Activated gamma-delta T cell treated with Interleukin-2 at 50 U/mL for 16 hours (primary cell): ENCODE measurements around the gene DPP9.

Experiments
- DNase-seq: peaks from one replicate; pipeline ENCODE4 v3.0.0-alpha.2; 2020

DPP9 gene

DNA sequence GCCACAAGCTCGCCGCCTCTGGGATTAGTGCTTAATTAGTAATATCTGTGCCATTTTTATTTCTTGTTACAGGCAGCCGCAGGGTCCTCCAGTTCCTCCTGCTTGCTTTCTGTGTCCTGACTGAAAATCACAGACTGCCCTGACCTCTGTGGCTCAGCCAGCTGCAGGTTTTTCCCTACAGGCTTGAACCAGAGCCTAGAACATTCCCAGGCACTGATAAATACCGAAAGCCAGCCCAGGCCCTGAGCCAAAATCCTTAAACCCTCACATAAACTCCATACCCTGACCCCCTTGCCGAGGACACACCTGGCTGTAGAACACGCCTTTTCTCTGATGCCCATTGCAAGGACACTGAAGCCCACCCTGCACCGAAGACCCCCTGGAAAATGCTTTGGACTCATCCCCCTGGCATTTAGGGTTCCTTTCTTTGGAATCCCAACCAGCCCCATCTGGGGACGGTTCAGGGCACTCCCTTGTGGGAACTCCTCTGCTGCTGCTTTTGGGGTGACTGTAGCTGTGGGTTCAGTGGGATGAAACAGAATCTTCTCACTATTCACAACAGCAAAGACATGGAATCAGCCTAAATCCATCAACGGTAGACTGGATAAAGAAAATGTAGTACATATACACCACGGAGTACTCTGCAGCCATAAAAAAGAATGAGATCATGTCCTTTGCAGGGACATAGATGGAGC is 15.5 kb downstream of the DPP9 start:
- DNase-seq = no peak

DNA sequence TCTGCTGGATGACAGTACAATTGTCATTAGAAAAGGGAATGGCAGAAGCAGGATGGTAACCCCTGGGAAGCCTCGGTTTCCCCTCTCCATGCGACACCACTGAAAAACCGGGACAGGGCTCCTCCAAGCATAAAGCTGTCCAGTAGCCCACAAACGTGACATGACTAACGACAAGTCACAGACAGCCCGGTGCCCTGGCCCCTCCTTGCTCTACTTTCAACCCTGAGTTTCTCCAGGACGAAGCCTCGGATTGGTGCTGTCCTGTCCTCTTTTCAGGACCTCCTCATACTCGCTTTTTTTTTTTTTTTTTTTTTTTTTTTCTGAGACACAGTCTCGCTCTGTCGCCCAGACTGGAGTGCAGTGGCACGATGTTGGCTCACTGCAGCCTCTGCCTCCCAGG is 16.3 kb downstream of the DPP9 start:
- no peak for DNase-seq

DNA sequence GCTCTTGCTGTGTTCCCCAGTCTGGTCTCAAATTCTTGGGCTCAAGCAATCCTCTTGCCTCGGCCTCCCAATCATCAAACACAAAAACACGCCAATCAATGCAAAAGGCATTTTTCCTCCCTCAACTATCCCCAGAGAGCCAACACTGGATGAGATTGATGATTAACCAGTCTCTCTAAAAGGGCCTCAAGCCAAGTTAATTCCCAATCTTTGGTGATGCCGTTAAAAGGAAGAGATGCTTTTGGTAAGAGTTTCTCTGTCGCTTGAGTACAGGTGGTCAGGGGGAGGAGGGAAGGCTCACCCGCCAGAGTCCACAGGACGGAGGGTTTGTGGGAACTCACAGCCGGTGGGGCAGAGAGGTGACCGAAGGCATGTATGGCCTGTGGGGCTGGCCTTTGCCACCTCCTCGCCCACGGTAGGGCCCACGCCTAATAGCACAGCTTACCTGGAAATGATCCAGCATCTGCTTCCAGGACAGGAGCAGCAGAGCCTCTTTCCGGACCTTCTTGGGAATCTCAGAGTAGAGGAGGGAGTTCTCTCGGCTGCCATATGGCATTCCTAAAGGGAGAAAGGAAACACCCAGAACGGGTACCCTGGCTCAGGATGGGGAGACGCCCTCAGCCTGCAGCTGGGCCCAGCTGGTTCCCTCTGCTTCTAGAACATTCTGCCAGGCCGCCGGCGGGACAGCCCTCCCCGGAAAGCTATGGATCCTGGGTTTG is 18.1 kb downstream of the DPP9 start:
- DNase-seq = no peak

DNA sequence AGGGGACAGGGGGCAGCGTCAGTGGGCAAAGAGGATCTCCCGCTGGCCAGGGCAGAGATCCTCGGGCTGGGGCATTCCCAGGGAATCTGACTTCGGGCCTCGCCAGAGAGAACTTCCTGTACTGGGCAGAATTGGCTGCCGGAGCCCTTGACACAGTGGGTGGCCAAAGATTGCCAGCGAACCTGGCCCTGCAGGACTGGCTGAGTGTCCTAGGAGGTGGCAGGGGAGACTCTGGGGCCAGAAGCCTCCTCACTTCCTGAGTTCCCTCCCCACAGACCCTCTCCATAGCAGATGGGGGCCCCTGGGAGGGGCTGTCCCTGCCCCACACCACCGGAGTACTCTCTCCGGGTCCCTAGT is 19.3 kb downstream of the DPP9 start:
- no peak for DNase-seq

DNA sequence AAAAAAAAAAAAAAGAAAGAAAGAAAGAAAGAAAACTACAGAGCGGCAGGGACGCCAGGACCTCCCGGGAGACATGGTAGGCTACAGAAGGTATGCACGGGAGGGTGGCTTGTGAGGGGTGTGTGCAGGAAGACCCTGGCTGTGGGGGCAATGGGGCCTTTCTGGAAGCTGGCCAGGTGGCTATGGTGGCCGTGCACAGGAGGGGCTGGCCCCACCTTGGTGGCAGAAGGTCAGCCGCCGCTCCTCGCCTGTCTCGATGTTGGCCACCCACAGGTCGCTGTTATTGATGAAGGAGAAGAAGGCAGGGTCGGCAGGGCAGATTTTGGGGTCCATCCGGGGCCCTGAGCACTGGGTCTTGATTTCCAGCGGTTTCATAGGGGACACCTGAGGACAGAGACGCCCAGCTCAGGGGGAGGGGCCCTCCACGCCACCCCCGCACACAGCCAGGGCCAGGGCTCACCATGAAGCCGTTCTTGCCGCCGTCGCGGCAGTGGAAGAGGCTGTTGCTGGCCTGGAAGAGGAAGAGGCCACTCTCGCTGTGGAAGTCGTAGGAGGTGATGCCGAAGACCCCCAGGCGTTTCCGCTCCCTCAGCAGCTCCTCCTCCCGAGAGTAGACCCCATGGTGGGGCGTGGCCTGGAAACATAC is 19.8 kb downstream of the DPP9 start:
- no peak for DNase-seq

DNA sequence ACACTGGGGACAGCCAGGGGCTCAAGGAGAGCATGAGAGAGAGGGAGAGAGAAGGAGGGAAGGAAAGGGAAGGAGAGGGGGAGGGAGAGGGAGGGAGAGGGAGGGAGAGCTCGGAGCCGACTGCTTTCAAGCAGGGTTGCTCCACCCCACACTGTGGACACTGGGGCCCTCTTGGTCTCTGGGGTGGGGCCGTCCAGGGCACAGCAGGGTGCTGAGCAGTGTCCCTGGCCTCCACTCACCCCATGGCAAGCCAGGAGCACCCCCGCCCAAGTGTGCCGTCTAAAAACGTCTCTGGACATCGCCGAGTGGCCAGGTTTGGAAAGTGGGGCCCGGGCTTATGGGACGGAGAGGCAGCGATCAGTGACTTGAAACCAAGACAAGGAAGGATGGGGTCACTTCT is 20.9 kb downstream of the DPP9 start:
- DNase-seq = no peak

DNA sequence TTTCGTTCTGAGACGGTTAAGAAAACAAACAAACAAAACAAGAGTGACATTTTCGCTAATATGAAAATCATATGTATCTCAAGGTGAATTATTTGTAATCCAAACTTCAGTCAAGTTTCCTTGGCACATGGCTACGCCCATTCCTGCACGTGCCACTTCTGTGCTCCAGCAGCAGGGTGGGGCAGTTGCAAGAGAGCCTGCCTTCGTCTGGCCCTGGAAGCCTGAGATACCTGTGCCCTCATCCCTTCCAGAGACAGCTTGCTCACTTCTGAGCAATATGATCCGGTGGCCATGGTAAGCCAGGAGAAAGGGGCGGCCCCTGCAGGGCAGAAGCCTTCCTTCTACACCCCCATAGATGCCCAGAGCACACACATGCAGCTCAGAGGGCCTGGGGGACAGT is 22.1 kb downstream of the DPP9 start:
- DNase-seq = no peak

DNA sequence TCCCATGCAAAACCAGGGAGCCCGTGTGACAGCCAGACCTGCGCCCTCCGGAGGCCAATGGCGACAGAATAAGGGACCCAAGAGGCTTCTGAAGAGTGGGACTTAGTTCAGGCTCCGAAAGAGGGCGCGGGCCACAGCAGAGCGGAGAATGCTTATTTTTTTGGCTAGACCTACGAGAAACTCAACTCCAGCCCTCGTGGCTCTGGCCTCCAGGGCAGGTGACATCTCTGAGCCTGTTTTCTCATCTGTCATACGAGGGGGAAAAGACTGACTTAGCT is 23.0 kb downstream of the DPP9 start:
- no peak for DNase-seq

DNA sequence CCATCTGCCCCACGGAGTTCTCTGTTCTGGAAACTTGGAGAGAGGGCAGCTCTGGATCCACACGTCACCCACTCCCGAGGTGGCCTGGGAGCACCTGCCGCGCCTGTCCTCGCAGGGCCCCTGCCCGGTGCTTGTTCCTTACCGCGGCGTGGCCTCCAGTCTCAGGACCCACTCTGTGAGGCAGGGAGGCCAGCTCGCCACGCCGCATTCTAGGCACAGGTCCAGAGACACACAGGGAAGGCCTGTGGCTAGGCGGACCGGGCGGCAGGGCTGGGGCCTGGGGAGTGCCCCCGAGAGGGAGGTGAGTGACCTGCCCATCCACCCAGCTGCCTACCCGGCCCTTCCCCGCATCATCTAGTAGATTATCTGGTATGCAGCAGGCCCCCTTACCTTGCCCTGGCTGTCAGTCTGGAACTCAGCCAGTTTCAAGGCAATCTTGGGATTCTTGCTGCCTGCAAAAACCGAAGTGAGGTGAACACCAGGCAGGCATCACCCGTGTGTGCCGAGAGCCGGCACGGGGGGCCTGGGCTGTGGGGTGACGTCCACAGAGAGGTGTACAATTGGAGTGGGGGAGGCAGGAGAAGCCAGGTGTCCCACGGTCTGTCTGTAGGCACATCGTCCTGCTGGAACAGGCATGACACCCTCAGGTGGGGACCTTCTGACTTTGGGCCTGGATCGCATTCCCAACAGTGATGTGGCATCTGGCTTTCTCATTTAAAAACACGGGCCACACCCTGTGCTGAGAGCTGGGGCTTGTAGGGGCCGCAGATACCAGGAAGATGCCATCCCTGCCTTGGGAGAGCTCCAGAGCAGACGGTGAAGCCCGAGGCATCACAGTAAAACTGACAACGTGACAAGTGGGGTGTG is 23.6 kb downstream of the DPP9 start:
- no peak for DNase-seq

DNA sequence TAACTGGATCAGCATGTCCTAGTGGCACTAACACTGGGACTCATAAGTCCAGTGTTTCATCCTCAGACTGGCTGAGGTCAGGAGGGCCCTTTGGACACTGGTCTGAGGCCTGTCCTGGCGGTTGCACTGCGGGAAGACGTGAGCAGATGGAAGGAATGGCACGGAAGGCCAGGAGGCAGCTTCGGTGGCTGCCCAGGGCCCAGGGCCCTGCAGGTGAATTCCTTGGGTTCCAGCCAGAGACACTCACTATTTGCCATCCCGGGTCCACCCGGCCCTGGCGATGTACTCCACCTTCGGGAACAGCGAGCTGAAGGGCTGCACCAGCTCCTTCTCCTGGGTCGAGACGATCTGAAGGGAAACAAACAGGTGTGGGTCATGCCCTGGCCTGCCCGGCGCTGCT is 26.3 kb downstream of the DPP9 start:
- DNase-seq = no peak

DNA sequence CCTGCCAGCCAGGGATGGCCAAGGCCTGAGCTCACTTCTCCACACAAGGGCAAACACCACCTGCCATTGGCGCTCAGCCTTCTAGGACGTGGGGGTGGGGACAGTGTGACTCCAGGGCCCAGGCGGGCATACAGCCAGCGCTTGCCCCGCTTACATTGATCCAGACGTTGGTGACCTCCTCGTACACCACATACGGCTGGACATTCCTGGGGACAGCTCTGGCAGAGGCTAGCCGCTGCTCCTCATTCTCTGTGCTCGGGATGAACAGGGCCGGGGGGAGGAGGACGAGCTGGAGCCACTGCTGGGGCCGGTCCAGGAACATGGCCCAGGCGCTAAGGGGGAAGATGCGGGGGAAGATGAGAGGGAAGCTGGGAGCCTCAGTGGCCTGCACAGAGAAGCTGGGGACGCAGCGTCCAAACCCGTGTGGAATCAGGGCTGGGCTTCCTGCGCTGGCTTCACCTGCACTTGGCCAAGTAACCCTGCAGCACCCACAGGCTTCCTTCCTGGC is 28.4 kb downstream of the DPP9 start:
- no peak for DNase-seq

DNA sequence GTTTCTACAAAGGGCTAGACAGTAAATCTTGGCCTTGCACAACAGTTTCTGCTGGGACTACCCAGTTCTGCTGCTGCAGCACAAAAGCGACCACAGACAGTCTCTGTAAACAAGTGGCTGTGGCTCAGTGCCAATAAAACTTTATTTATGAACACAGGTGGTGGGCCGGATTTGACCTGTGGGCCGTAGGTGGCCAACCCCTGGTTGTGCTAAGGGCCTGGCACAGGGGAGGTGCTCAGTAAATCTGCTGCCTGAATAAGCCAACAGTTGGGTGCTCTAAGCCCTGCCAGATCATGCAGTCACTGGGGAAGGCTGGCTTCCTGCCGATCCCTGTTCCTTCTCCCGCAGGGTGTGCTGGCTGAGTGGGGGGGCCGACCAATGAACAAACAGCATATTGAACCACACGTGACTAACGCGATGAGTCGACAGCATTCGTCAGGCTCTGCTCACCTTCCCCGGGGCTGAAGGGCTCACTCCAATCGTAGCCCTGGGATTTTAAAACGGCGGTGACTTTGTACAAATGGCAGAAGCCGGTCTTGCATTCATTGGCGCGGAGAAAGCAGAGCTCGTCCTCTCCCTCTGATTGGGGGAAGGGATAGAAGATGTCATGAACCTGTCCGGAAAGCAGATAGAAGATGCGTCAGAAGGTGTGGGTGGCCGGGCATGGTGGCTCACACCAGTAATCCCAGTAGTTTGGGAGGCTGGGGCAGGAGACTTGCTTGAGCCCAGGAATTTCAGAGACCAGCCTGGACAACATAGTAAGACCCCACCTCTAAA is 29.2 kb downstream of the DPP9 start:
- DNase-seq = no peak

DNA sequence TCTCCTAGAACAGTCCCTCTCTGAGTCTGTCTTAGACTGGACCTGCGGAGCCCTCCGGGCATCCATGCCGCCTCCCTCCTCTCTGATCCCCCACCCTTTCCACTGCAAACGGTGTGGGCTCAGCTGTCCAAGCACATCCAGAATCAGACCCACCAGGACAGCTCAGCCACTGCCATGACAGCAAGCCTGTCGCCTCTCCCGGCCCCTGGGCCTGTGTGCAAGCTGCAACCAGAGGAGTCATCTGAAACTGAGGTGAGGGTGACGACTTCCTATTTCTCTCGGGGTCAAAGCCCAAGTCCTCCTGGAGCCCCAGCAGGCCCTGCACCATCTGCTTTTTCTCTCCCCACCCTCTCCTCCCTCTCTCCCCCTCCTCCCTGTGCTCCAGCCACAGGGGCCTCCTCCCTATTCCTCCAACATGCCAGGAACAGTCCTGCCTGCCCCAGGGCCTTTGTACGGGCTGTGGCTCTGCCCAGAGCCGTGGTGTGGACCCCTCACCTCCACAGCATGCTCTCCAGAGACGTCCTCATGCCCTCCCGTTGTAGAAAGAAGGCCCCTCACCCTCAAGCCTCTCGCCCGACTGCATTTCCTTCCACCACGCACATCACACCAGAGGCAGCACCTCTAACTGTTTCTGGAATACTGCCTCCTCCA is 30.0 kb downstream of the DPP9 start:
- DNase-seq = no peak

DNA sequence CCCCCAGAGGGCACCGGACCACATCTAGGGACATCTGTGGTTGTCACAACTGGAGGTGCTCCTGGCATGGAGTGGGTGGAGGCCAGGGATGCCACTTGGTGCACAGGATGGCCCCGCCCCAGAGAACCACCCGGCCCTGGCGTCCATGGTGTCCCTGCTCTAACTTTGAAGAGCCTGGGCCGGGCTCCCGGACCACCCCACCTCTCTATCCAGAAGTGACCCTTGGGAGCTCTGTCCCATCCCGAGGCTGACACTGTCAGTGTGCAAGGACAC is 30.6 kb downstream of the DPP9 start:
- no peak for DNase-seq

DNA sequence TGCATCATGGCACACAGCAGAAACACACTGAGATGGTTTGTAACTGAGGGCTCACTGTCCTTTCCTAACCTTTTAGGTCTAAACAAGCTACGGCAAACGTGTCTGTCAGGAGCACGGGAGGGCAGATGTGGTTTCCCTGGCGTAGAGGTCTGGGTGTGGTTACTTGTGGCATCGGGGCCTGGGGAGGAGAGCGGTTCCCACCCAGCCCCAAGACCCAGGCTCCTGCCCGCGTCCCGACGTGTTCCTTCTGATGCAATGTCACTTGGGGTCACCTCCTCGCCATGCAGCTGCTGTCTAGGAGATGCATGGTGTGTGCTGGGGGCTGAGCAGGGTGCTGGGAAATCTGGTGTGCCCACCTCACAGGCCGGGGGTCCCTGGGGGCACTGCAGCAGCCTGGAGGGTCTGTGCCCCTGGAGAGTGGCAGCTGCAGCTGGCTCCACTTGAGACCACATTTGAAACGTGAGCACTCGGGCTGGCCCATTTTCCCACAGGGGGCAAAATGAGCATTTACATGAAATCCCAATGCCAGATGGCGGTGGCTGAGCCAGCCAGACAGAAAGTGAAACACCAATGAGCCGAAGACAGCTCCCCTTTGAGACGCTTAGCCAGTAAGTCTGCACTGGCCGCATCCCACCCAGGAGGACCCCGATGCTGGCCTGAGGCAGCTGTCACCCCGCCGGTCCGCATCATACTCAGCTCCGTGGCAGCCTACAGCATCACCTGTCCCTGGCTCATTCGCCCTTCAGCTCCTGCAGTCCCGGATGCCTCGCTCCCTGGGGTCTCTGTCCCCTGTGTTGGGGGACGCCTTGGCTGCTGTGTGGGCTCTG is 31.2 kb downstream of the DPP9 start:
- DNase-seq = no peak

DNA sequence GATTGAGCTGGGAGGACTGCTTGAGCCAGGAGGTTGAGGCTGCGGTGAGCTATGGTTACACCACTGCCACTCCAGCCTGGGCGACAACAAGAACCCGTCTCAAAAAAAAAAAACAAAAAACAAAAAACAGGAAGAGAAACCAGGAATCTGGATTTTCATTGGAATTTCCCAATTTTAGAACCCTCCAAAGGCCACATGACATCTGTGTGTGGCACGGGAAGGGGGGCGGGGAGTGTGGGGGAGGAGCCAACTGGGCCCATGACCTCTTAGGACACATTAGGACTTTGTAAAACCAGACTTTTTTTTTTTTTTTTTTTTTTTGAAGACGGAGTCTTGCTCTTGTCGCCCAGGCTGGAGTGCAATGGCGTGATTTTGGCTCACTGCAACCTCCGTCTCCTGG is 32.3 kb downstream of the DPP9 start:
- DNase-seq = no peak

DNA sequence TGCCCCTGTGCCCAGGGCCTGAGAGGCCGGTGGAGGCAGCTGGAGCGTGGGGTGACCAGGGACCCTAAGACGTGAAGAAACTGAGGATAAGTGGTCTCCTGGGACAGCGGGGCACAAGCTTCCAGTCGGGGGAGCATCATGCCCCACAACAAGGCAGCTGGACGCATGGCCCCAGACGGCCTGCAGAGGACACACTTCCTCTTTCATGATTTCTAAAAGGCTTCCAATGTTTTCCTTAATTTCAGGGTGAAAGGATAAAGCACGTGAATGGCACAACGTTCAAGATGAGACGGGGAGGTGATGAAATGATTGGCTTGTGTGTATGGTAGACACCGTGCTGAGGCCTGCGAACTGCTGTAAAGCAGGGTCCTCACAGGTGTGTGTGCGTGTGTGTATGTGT is 33.3 kb downstream of the DPP9 start:
- DNase-seq = no peak

DNA sequence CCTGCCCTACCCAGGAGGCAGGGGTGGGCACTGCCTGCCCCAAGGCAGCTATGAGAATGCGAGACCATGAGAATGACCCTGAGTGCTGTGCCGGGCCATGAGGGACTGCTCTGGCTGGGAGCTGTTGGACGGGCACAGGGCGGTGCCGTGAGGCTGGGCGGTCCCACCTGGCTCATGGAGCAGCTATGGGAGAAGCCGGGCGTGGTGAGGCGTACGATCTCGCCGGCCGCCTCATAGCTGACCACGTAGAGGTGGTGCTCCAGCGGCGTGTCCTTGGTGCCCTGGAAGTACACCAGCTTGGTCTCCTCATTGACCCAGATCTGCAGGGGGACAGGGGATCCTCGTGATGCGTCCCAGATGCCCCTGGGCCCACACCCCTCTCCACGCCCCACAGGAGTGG is 34.2 kb downstream of the DPP9 start:
- DNase-seq = no peak

DNA sequence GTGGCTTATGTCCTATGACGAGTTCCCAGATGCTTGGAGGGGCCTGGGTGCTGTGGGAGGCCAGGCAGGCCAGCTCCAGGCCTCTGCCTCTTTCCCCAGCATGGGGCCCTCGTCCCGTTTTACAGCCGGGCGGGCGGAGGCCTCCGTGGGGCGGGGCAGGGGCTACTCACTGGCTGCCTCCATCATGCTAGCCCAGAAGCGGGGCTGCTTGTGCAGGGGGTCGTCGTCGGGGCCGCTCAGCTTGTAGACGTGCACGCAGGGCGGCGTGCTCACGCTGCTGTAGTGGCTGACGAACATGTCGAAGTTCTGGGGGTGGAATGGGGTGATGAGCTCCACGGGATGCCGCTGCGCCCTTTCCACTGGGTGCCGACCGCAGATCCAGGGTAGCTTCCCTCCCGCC is 35.1 kb downstream of the DPP9 start:
- no peak for DNase-seq

DNA sequence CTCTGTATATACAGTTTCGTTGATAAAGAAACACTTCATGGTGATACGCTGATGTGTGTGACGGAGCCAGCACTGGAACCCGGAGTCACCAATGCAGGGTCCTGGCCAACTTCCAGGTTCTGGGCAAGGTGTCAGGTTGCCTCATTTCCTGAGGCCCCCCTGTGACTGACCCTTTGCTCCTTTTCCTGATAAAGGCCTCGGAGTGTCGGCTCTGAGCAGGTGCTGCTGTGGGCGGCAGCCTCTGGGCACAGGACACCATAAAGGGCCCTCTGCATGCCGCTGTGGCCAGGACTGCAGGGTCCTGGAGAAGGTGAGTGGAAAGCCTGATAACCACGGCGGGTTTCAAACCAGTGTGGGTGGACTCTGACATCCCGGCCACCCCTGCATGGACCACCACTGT is 36.2 kb downstream of the DPP9 start:
- DNase-seq = no peak

DNA sequence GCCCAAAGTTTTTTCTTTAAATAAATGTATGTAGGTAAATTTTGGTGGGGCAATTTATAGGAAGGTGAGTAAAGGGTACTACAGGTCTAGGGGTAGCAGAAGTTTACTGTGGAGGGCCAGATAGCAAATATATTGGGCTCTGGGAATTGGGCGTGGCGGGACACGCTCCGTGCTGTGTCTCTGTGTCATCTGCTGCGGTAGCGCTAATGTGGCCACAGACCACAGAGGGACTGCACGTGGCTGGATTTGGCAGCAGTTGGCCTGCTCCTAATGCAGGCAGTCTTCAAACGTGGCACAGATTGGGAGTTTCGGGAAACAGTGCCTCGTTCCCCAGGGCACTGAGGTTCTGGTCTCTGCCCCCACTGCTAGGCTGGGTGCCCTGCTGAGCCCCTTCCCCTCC is 36.9 kb downstream of the DPP9 start:
- no peak for DNase-seq
